Stimulated activated naive CD8-positive, alpha-beta T cell treated with anti-CD3 and anti-CD28 coated beads, Interleukin-15, amount 100 ng/mL, for 72 hours (primary cell): ENCODE data around the gene AKAP8.
A peak's percentile ranks its signal among the peaks of the same experiment; 100 is the strongest.
"Not testable (repeated sequence)": the region's sequence is repeated elsewhere in the genome, so short reads cannot be mapped to it uniquely, and the experiment has no call there.

Experiments used
- ATAC-seq: fragments of 150-1000 bp; cut with Tn5 transposase; 2 replicates; pipeline ENCODE4 v1.10.0; 2021; ENCODE audit warnings: mild to moderate bottlenecking, moderate library complexity
- DNase-seq, 2 donors: peaks; one replicate each; pipeline ENCODE4 v3.0.0; 2021 to 2022
- H3K27ac Mint-ChIP-seq, 2 donors: one replicate each; pipeline ENCODE4 v1.8.0; 2022; ENCODE audit warnings: mild to moderate bottlenecking in 2 of 2, mixed read lengths in 2 of 2, moderate library complexity in 2 of 2
- H3K27me3 Mint-ChIP-seq: one replicate; pipeline ENCODE4 v1.8.0; 2022; ENCODE audit warnings: mixed read lengths
- H3K4me1 Mint-ChIP-seq: one replicate; pipeline ENCODE4 v1.8.0; 2022; ENCODE audit warnings: mild to moderate bottlenecking, mixed read lengths
- H3K4me3 Mint-ChIP-seq, 2 donors: one replicate each; pipeline ENCODE4 v1.8.0; 2022; ENCODE audit warnings: mild to moderate bottlenecking in 2 of 2, mixed read lengths in 2 of 2, moderate library complexity in 1 of 2
- H3K9me3 Mint-ChIP-seq, 2 donors: one replicate each; pipeline ENCODE4 v1.8.0; 2022; ENCODE audit warnings: mixed read lengths in 2 of 2

The AKAP8 gene

GRCh38 chr19:15369594-15369891, 10.0 kb downstream of the AKAP8 start:
- H3K27ac Mint-ChIP-seq: no peak overlapping the region
- no peak for ATAC-seq
- no peak overlapping the region for H3K4me3 Mint-ChIP-seq
- H3K9me3 Mint-ChIP-seq: no peaks in the 10 kb centered on the region
- no peaks in the 10 kb centered on the region for H3K27me3 Mint-ChIP-seq
- DNase-seq: no peak
- H3K4me1 Mint-ChIP-seq: peaks cover 28% of the 10 kb centered on the region

DNA sequence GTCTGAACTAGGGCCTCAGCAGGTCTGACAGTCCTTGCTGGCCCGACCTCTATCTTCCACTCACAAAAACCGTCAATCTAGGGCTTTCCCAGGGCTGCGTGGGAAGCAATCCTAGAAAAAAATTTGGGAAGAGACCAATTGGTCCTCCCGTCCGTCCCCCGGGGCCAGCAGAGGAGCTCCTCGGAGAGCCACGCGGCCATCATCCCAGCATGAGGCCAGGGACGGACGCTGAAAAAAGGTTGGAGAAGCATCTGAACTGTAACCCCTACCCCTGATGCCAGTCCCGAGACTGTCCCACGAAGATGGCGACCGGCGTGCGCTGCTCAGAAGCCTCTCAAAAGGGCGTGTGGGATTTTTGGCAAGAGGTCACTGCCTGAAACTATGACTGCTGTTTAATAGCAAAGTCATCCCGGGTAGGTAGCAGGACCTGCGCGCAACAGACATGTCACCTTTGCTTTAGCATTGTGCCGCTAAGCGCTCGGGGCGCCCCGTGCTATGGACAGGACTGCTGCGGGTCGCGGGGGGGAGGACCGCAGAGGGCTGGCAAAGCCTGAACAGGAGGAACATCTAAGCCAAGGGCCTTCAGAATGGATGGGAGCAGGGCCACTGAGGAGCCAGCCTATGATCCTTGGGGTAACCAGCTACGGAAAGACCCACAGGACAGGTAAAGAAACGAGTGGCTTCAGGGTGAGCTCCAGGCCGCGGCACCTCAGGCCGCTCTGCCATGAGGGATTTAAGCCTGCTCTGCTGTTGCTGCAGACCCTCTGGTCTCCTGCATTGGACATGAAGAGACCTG, 10.6 kb downstream of the AKAP8 start:
- Mint-ChIP-seq H3K9me3 (no peaks in the 10 kb centered on the region), H3K27me3 (no peaks in the 10 kb centered on the region), H3K27ac (peak overlapping the region in 1 of 2 donors; percentile 48), H3K4me3 (no peak overlapping the region), H3K4me1 (peaks cover 23% of the 10 kb centered on the region)
- ATAC-seq: no peak
- DNase-seq: no peak

GRCh38 chr19:15368051-15368632, 11.4 kb downstream of the AKAP8 start:
- ATAC-seq: no peak
- H3K27ac Mint-ChIP-seq: no peak overlapping the region
- peaks cover 14% of the 10 kb centered on the region for H3K4me1 Mint-ChIP-seq
- H3K4me3 Mint-ChIP-seq: no peak overlapping the region
- DNase-seq: no peak
- no peaks in the 10 kb centered on the region for H3K27me3 Mint-ChIP-seq
- no peaks in the 10 kb centered on the region for H3K9me3 Mint-ChIP-seq

- Mint-ChIP-seq H3K4me3 (no peak overlapping the region), H3K27me3 (no peaks in the 10 kb centered on the region), H3K9me3 (no peaks in the 10 kb centered on the region), H3K27ac (peak overlapping the region in 1 of 2 donors; percentile 91), H3K4me1 (peaks cover 7% of the 10 kb centered on the region)
- ATAC-seq (no peak), DNase-seq (no peak)
Measured at GRCh38 chr19:15367439-15367838, 12.1 kb downstream of the AKAP8 start.

- H3K27ac Mint-ChIP-seq: peak overlapping the region in 1 of 2 donors; percentile 80
- ATAC-seq: no peak
Measured at GRCh38 chr19:15365264-15365663, 14.3 kb downstream of the AKAP8 start.

DNA sequence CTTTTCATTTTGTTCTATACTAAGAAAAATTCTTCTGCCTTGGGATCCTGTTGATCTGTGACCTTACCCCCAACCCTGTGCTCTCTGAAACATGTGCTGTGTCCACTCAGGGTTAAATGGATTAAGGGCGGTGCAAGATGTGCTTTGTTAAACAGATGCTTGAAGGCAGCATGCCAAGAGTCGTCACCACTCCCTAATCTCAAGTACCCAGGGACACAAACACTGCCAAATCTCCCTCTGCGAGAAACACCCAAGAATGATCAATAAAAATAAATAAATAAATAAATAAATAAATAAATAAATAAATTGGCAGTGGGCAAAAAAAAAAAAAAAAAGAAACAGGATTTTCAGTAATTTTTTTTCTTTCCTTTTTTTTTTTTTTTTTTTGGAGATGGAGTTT, 15.8 kb downstream of the AKAP8 start:
- DNase-seq, H3K4me3 Mint-ChIP-seq, H3K27ac Mint-ChIP-seq, H3K27me3 Mint-ChIP-seq, H3K9me3 Mint-ChIP-seq, ATAC-seq: not testable (repeated sequence)
- peaks cover 19% of the 10 kb centered on the region for H3K4me1 Mint-ChIP-seq

More at GRCh38 chr19:15365264-15365663, 14.3 kb downstream of the AKAP8 start:
- no peak for DNase-seq
- Mint-ChIP-seq H3K4me1 (peaks cover 17% of the 10 kb centered on the region), H3K4me3 (no peak overlapping the region), H3K27me3 (no peaks in the 10 kb centered on the region), H3K9me3 (no peaks in the 10 kb centered on the region)

DNA sequence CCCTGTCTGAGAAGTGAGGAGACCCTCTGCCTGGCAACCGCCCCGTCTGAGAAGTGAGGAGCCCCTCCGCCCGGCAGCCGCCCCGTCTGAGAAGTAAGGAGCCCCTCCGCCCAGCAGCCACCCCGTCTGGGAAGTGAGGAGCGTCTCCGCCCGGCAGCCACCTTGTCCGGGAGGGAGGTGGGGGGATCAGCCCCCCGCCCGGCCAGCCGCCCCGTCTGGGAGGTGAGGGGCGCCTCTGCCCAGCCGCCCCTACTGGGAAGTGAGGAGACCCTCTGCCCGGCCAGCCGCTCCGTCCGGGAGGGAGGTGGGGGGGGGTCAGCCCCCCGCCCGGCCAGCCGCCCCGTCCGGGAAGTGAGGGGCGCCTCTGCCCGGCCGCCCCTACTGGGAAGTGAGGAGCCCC, 16.5 kb downstream of the AKAP8 start:
- H3K27ac Mint-ChIP-seq, H3K9me3 Mint-ChIP-seq, DNase-seq, H3K27me3 Mint-ChIP-seq, ATAC-seq, H3K4me3 Mint-ChIP-seq: not testable (repeated sequence)
- H3K4me1 Mint-ChIP-seq: peaks cover 12% of the 10 kb centered on the region

DNA sequence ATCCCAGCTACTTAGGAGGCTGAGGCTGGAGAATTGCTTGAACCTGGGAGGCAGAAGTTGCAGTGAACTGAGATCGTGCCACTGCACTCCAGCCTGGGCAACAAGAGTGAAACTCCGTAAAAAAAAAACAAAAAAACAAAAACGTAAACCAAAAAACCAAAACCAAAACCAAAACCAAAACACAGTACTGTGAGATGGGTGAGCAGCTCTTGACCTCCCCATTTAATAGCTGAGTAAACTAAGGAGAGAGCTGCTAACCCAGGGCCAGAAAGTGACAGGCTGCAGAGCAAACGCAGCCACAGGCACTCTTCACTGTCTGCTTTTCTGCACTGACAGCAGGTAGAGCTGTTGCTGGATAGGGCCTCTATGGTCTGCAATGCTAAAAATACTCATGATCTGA, 19.6 kb downstream of the AKAP8 start:
- H3K4me1 Mint-ChIP-seq: peaks cover 12% of the 10 kb centered on the region
- ATAC-seq, H3K27me3 Mint-ChIP-seq, H3K9me3 Mint-ChIP-seq, H3K4me3 Mint-ChIP-seq, DNase-seq, H3K27ac Mint-ChIP-seq: not testable (repeated sequence)

DNA sequence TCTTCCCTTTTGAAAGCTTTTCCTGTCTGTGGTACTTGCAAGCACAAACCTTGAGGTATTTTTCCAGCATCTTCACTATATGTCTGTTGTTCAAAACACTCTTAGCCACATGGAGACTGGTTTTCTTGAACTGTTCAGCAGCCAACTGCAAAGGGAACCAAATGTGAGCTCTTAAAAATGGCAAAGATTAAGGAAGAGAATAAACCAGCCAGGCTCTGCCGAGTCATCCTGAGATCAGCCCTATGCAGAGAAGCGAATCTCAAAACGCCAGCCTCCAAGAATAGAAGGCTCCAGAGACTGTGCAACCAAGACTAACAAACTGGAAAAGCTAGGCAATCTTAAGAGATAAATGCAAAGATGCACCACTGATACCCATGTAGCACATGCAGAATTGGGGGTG, 20.7 kb downstream of the AKAP8 start:
- Mint-ChIP-seq H3K27ac (peak overlapping the region in 1 of 2 donors; percentile 18), H3K4me1 (peaks cover 12% of the 10 kb centered on the region), H3K4me3 (no peak overlapping the region), H3K9me3 (no peaks in the 10 kb centered on the region), H3K27me3 (no peaks in the 10 kb centered on the region)
- no peak for DNase-seq
- ATAC-seq: no peak

GRCh38 chr19:15357906-15358305, 21.7 kb downstream of the AKAP8 start:
- H3K4me3 Mint-ChIP-seq: no peak overlapping the region
- H3K27ac Mint-ChIP-seq: no peak overlapping the region
- ATAC-seq (no peak), DNase-seq (no peak)
- no peaks in the 10 kb centered on the region for H3K27me3 Mint-ChIP-seq
- peaks cover 12% of the 10 kb centered on the region for H3K4me1 Mint-ChIP-seq
- H3K9me3 Mint-ChIP-seq: no peaks in the 10 kb centered on the region

GRCh38 chr19:15354566-15355296, 24.9 kb downstream of the AKAP8 start:
- DNase-seq (no peak), ATAC-seq (no peak)
- Mint-ChIP-seq H3K4me1 (no peaks in the 10 kb centered on the region), H3K27me3 (no peaks in the 10 kb centered on the region), H3K27ac (no peak overlapping the region), H3K9me3 (no peaks in the 10 kb centered on the region), H3K4me3 (no peak overlapping the region)

GRCh38 chr19:15353908-15354307, 25.7 kb downstream of the AKAP8 start:
- no peak overlapping the region for H3K4me3 Mint-ChIP-seq
- ATAC-seq: no peak
- H3K27ac Mint-ChIP-seq: no peak overlapping the region
- H3K4me1 Mint-ChIP-seq: no peaks in the 10 kb centered on the region
- H3K9me3 Mint-ChIP-seq: no peaks in the 10 kb centered on the region
- H3K27me3 Mint-ChIP-seq: no peaks in the 10 kb centered on the region
- DNase-seq: no peak

GRCh38 chr19:15352535-15352934, 27.1 kb downstream of the AKAP8 start:
- H3K9me3 Mint-ChIP-seq, H3K4me3 Mint-ChIP-seq, ATAC-seq, H3K4me1 Mint-ChIP-seq, DNase-seq, H3K27me3 Mint-ChIP-seq, H3K27ac Mint-ChIP-seq: not testable (repeated sequence)

GRCh38 chr19:15341328-15341727, 38.3 kb downstream of the AKAP8 start:
- not testable (repeated sequence) for H3K4me3 Mint-ChIP-seq, ATAC-seq, H3K27me3 Mint-ChIP-seq, DNase-seq, H3K4me1 Mint-ChIP-seq, H3K27ac Mint-ChIP-seq, H3K9me3 Mint-ChIP-seq

DNA sequence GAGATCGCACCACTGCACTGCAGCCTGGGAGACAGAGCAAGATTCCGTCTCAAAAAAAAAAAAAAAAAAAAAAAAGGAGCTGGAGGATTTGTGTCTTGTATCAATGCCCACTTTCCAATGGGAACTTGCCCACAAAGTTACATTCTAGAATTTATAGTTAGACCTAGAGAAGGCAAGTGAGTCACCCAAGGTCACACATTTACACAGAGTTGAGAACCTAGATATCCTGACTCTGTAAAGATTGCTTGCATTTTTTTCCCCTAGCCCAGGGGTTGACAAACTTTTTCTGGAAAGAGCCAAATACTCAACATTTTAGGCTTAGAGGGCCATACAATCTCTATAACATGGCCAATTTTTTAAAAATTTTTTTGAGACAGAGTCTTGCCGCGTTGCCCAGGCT, 39.5 kb downstream of the AKAP8 start:
- H3K4me1 Mint-ChIP-seq: no peaks in the 10 kb centered on the region
- DNase-seq: no peak
- no peak overlapping the region for H3K4me3 Mint-ChIP-seq
- no peak for ATAC-seq
- no peak overlapping the region for H3K27ac Mint-ChIP-seq
- no peaks in the 10 kb centered on the region for H3K9me3 Mint-ChIP-seq
- H3K27me3 Mint-ChIP-seq: no peaks in the 10 kb centered on the region

- no peak overlapping the region for H3K4me3 Mint-ChIP-seq
- no peaks in the 10 kb centered on the region for H3K9me3 Mint-ChIP-seq
- DNase-seq: no peak
- no peak overlapping the region for H3K27ac Mint-ChIP-seq
- no peak for ATAC-seq
- peaks cover 20% of the 10 kb centered on the region for H3K4me1 Mint-ChIP-seq
- H3K27me3 Mint-ChIP-seq: no peaks in the 10 kb centered on the region
Measured at GRCh38 chr19:15337202-15337601, 42.4 kb downstream of the AKAP8 start.
